GM18526 (cell line): ENCODE measurements around the gene BSPRY.

Experiments
- POLR2A ChIP-seq: IDR thresholded peaks from 3 replicates; pipeline ENCODE4 v1.6.1; 2011; ENCODE audit not compliant: insufficient read length; ENCODE audit errors: extremely low read depth

Gene BSPRY

GRCh38 chr9:113375057-113376023 is 26.0 kb downstream of the BSPRY start:
- no peak for TF ChIP-seq POLR2A

GRCh38 chr9:113376634-113377567 is 27.6 kb downstream of the BSPRY start, which contains the start of gene HDHD3:
HDHD3 (minus strand) TSS chr9:113376986; CDS start chr9:113374354, 2,632 bp downstream.
- peak; percentile 36 for TF ChIP-seq POLR2A

GRCh38 chr9:113380869-113381378 is 31.6 kb downstream of the BSPRY start:
- no peak for TF ChIP-seq POLR2A

DNA sequence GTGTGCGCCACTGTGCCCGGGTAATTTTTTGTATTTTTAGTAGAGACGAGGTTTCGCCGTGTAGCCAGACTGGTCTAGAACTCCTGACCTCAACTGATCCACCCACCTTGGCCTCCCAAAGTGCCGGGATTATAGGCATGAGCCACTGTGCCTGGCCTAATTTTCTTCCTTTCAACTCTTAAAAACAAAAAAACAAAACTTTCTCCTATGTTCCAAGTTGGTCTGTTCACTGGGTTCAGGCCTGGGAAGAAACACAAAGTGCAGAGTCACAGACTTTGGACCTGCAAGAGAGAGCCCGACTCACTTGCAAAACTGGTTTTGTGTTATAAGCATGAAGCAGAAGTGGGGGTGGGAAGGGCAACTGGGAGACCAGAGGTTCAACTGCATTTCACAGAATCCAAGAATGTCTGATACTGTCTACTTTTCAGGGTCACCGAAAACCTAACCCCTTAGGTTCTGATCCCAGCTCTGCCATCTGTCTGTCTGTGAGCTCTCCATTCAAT is 32.6 kb downstream of the BSPRY start:
- TF ChIP-seq POLR2A: no peak

- no peak for TF ChIP-seq POLR2A
Measured at GRCh38 chr9:113386571-113387393, 37.4 kb downstream of the BSPRY start.

DNA sequence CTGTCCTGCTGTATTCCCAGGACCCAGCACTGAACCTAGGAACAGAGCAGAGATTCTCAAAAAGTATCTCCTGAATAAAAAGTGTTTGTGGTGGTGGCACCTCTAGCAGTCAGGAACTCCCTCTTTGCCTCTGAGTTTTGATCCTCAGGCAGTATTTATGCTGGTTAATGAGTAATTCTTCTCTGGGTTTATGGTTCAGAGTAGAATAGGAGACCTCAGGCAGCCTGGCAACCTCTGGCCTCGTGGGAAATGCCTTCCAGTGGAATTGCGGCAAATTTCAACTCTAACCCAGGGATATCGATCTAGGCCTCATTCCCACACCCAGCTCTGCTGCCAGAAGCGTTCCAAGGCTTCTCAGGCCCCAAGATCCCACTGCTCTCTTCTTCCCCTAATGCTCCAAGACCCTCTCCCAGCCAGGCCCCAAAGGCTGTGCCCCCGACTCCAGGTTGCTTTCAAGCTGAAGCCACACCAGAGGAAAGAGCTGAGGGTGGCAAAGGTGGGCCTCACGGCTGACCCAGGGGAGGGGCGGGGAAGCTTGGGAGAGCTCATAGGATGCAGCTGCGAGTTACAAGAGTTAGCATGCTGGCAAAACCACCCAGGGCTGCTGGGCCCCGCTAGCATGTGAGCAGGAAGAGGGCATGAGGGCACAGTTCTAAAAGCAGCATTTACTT is 38.4 kb downstream of the BSPRY start:
- TF ChIP-seq POLR2A: no peak

DNA sequence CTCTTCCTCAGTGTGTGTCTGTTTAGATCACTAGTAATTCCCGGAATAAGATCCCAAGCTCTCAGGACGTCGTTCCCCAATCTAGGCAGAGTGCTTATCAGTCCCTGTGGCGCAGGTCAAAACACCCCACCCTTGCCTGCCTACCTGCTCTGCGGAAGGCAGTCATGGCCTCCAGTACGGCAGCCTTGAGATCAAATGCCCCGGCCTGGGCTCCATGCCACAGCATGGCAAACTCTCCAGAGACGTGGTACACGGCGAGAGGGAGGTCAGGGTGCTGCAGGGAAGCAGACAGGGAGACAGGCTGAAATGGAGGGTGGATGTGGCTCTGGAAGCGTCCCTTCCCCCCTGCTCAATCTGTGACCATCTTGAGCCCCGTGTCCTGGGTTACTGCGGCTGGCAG is 39.5 kb downstream of the BSPRY start:
- no peak for TF ChIP-seq POLR2A

- TF ChIP-seq POLR2A: no peak
Measured at GRCh38 chr9:113389451-113389850, 40.1 kb downstream of the BSPRY start.

- TF ChIP-seq POLR2A: no peak
Measured at GRCh38 chr9:113390192-113390960, 41.0 kb downstream of the BSPRY start.

- no peak for TF ChIP-seq POLR2A
Measured at GRCh38 chr9:113391917-113392316, 42.6 kb downstream of the BSPRY start.

- TF ChIP-seq POLR2A: no peak
Measured at GRCh38 chr9:113393281-113393680, 43.9 kb downstream of the BSPRY start.

DNA sequence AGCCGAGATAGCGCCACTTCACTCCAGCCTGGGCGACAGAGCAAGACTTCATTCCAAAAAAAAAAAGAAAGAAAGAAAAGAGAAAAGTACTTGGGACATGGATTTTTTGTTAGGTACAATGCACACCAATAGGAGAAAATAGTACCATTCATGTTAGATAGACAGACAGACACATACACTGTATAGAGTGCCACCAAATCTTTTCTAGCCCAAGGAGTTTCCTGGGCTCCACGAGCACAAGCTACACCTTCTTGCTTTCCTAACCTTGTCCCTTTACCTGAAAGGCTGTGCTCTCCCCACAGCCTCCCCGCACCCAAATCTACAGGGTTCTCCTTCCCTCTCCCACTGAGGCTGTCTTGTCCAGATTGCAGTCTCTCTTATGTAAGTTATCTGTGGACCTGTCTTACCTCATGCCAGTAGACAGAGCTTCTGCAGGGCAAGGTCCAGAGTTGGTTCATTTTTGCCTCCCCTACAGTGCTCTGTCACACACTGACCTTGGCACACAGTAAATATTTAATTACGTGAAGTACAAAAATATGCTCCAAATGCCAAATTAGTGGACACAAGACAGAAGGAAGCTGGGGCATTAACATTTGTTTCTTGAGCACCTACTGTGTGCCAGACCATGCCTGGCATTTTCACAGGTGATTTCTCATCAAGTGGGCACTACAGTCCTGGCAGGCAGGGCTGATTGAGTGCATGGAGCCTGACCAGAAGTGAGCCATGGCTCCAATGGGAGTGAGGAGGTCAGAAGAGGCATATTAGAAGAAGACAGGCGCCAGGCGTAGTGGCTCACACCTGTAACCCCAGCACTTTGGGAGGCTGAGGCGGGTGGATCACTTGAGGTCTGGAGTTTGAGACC is 45.9 kb downstream of the BSPRY start:
- no peak for TF ChIP-seq POLR2A
